AG04449 (cell line): ENCODE data around the gene MIPEP.
A peak's percentile ranks its signal among the peaks of the same experiment; 100 is the strongest.

ENCODE experiments used
- CTCF ChIA-PET: fragments of 350-600 bp; formaldehyde crosslinking; extraction: SDS; loops from one replicate; lab custom pipeline; 2021; ENCODE audit warnings: antibody characterized with exemption; lab: Yijun Ruan, JAX
- POLR2A ChIA-PET: fragments of 400-600, 350-600 bp; formaldehyde crosslinking; extraction: SDS; loops from one replicate; lab custom pipeline; 2020; ENCODE audit warnings: antibody characterized with exemption, inconsistent platforms; lab: Yijun Ruan, JAX
- DNase-seq: peaks from one replicate; pipeline ENCODE4 v3.0.0-alpha.2; 2010; ENCODE audit warnings: low read depth, low spot score
- H3K4me3 ChIP-seq: 2 replicates; pipeline ENCODE4 v1.5.1; 2011; ENCODE audit warnings: low read depth, mild to moderate bottlenecking, control low read depth, low read length
- CTCF ChIP-seq: IDR thresholded peaks from one replicate; pipeline ENCODE4 v1.5.1; 2011; ENCODE audit warnings: mild to moderate bottlenecking, moderate library complexity, low read length, control low read depth, inconsistent platforms; ENCODE audit not compliant: insufficient read depth; ENCODE audit errors: missing control alignments

Gene MIPEP

DNA sequence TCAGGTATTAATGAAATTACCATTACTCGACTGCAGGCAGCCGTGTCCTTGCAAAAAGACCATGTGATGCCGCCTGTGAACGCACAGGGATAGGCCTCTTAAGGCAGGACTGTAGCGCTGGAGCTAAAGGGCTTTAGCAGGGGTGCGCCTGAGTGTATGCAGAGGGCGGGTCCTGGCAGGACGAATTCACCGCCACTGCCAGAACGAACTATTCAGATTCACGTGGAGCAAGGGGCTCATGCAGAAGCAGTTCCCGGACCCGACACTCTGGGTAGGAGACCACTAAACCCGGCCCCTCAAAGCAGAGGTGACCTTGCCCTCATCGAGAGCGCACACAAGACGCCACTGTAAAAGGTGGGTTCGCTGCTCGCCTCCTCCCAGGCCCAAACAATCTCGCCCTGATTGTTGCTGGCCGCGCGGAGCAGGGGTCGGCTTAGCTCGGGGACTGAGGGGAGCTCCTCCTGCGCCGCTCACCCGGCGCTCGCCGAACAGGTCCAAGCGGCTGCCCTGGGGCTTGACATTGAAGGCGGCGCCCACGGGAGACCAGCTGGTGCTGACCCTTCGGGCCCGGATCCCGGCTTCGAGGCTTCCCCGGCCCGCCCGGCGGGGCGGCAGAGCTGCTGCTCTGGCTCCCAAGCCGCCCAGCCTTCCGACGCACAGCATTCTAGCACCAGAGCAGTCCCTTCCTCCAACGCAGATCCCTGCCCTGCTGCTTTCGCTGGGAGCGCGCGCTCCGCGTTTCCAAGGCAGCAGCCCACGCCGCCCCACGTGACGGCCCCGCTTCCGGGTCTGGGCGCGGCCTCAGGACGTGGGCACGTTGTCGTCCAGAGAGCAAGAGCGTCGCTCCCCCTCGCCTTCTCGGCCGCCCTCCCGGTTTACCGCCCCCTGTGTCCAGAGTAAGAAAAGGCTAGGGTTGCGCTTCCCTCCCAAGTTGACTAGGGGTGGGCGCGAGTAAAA is at the start of gene MIPEP:
Gene MIPEP, minus strand, starts transcription at position 743 of the 957 bp plus-strand sequence. Its CDS starts 80 bp downstream, at position 663.
- ChIA-PET CTCF (interaction anchor here (0.6 to 5.7 kb wide), 39 partner anchors 7 to 532 kb away, joined by 3 to 66 read pairs (median 4); partner anchors contain the start of genes C1QTNF9B and TNFRSF19), POLR2A (interaction anchor here (0.7 to 1.1 kb wide), 4 partner anchors 27 to 456 kb away, joined by 3 read pairs; no protein-coding TSS in a partner anchor)
- peak; percentile 95 for TF ChIP-seq CTCF
- H3K4me3 ChIP-seq: peak within 1 kb of the TSS; percentile 89
- DNase-seq: peak; percentile 60

GRCh38 chr13:23934520-23934919 is 45.3 kb upstream of the MIPEP start:
- ChIA-PET POLR2A (no interaction called here), CTCF (interaction anchor here (3.3 kb wide), 1 partner anchor 25 kb away, joined by 17 read pairs; no protein-coding TSS in a partner anchor)
- no peak overlapping the region for H3K4me3 ChIP-seq
- DNase-seq: no peak
- TF ChIP-seq CTCF: no peak

GRCh38 chr13:23928985-23929384 is 39.8 kb upstream of the MIPEP start:
- CTCF ChIA-PET: interaction anchor here (0.8 to 4.5 kb wide), 4 partner anchors 9 to 300 kb away, joined by 3 to 33 read pairs (median 4); no protein-coding TSS in a partner anchor
- POLR2A ChIA-PET: no interaction called here
- DNase-seq: peak; percentile 59
- TF ChIP-seq CTCF: no peak
- no peak overlapping the region for H3K4me3 ChIP-seq

DNA sequence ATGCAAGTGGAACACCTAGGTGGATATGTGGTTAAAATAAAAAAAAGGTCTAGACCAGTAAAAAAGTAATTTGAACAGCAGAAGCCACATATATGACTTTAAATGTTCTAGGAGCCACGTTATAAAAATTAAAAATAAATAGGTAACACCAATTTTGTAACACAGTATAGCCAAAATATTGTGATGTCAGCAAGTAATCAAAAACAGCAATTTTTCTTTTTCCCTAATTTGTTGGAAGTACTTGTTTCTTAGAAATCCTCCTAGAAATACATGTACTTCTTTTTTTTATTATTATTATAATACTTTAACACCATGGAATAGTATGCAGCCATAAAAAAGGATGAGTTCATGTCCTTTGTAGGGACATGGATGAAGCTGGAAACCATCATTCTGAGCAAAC is 33.8 kb upstream of the MIPEP start:
- no peak for TF ChIP-seq CTCF
- CTCF ChIA-PET: interaction anchor here (1.5 to 11.6 kb wide), 9 partner anchors 13 to 310 kb away, joined by 3 to 152 read pairs (median 10); no protein-coding TSS in a partner anchor
- no peak for DNase-seq
- no peak overlapping the region for H3K4me3 ChIP-seq
- POLR2A ChIA-PET: no interaction called here

DNA sequence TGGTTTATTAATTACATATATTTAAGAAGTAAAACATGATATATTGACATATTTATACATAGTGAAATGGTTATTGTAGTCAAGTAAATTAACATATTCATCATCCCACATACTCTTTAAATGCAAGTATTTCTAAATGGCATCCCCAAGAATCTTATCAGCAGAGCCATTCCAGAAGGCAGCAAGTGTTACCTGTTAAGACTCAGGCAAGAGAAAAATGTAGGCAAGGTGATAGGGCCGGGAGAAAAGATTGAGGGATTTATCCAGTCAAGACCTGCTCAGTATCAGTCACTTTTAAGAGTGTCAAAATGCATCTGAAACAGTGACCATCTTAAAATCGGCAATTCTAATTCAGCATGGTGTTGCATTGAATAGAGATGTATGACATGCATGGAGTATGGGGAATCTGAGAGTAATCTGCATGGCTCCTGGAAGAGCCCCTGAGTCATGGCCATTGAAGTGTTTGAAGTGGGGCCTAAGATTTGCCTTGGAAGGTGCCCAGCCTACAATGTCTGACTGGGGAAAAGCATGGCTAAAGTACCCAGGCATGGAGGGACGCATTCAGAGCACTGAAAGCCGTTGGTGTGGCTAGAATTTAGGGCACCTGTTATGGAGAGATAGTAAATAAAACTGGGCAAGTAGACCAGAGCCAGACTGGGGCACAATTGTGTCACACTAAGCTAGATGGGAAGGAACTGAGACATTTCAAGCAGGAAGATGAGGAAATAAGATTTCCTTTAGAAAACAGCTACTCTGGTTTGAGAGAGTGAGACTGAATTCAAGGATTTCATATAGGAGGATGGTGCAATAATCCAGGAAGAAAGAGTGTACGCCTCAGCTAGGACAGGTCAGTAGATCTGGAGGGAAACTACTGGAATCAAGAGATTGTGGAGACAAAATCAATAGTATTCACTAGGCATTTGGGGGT is 33.1 kb upstream of the MIPEP start:
- ChIA-PET POLR2A (no interaction called here), CTCF (interaction anchor here (0.6 to 11.6 kb wide), 17 partner anchors 8 to 309 kb away, joined by 3 to 152 read pairs (median 5); no protein-coding TSS in a partner anchor)
- DNase-seq: no peak
- H3K4me3 ChIP-seq: no peak overlapping the region
- no peak for TF ChIP-seq CTCF
